HepG2 (cell line): ENCODE measurements around the gene TP53TG5. TPM values are rescaled to one million over a fixed set of nuclear protein-coding genes. Genes with fewer than 3 reads are reported as not detected.

Experiments
- FOXK2 ChIP-seq: fragments of 450-650 bp; IDR thresholded peaks from 2 replicates; pipeline ENCODE4 v1.6.1; 2016
- GTF2F1 ChIP-seq: fragments of 150-350 bp; IDR thresholded peaks from 2 replicates; pipeline ENCODE4 v1.6.1; 2014; ENCODE audit warnings: low read length
- KMT2B ChIP-seq: IDR thresholded peaks from 2 replicates; pipeline ENCODE4 v1.6.1; 2016; ENCODE audit warnings: missing genetic modification reagents, missing compliant biosample characterization
- MXI1 ChIP-seq: IDR thresholded peaks from 3 replicates; pipeline ENCODE4 v1.6.1; 2012; ENCODE audit warnings: low read depth, low read length, inconsistent platforms, borderline replicate concordance
- NFYC ChIP-seq: IDR thresholded peaks from 2 replicates; pipeline ENCODE4 v1.6.1; 2016; ENCODE audit warnings: missing genetic modification reagents, missing compliant biosample characterization
- NR2F2 ChIP-seq: IDR thresholded peaks from 2 replicates; pipeline ENCODE4 v1.6.1; 2012; ENCODE audit warnings: low read depth, inconsistent platforms, borderline replicate concordance
- PHF20 ChIP-seq: sonication (generic); formaldehyde crosslinking; IDR thresholded peaks from 2 replicates; pipeline ENCODE4 v1.5.0; 2020; ENCODE audit warnings: mild to moderate bottlenecking, missing genetic modification reagents
- ZNF24 ChIP-seq: fragments of 450-650 bp; IDR thresholded peaks from 2 replicates; pipeline ENCODE4 v1.6.1; 2017; ENCODE audit warnings: antibody characterized with exemption, mild to moderate bottlenecking
- ZNF563 ChIP-seq: sonication (generic); formaldehyde crosslinking; IDR thresholded peaks from 2 replicates; pipeline ENCODE4 v1.8.0; 2022; ENCODE audit warnings: mild to moderate bottlenecking, moderate library complexity, missing genetic modification reagents
- ZNF761 ChIP-seq: sonication (generic); formaldehyde crosslinking; conservative IDR thresholded peaks from 2 replicates; pipeline ENCODE4 v1.4.0; 2020; ENCODE audit warnings: mild to moderate bottlenecking, missing genetic modification reagents
- ZNF841 ChIP-seq: sonication (generic); formaldehyde crosslinking; IDR thresholded peaks from 2 replicates; pipeline ENCODE4 v1.8.1; 2023; ENCODE audit warnings: missing genetic modification reagents, borderline replicate concordance
- polyA plus RNA-seq, 8 experiments: library from polyadenylated mRNA; depleted of rRNA in 3 of 8; stranded (reverse) in 7 of 8; unstranded in 1 of 8; fragments of >200 nt; fragmentation: Illumina TruSeq in 4 of 8; extraction: Trizol in 4 of 8; gene quantifications; 2 replicates each; pipeline versions ENCODE4 v1.2.1 to v1.2.3, GENCODE V29; 2011 to 2016; ENCODE audit warnings: low read depth in 4 of 8, missing spikeins in 1 of 8, mixed read lengths in 1 of 8; ENCODE audit not compliant: insufficient read depth in 1 of 8
- total RNA-seq, 5 experiments: library from RNA; depleted of rRNA; stranded (reverse); fragments of >200 nt; fragmentation: Illumina TruSeq; extraction: Trizol; gene quantifications; 2 replicates each; pipeline ENCODE4 v1.2.3, GENCODE V29; 2016; ENCODE audit warnings: low read depth in 1 of 5
- TF ChIP-seq, protein P1 (sequence below): sonication (generic); formaldehyde crosslinking; IDR thresholded peaks from 2 replicates; pipeline ENCODE4 v1.5.0; 2020; ENCODE audit warnings: mild to moderate bottlenecking, missing genetic modification reagents, borderline replicate concordance
- TF ChIP-seq, protein P2 (sequence below): sonication (generic); formaldehyde crosslinking; IDR thresholded peaks from 2 replicates; pipeline ENCODE4 v1.4.0; 2020; ENCODE audit warnings: missing genetic modification reagents
- TF ChIP-seq, protein P3 (sequence below): sonication (generic); formaldehyde crosslinking; IDR thresholded peaks from 2 replicates; pipeline ENCODE4 v1.8.0; 2022; ENCODE audit warnings: mild to moderate bottlenecking, missing genetic modification reagents, moderate library complexity
- TF ChIP-seq, protein P4 (sequence below): sonication (generic); formaldehyde crosslinking; IDR thresholded peaks from 2 replicates; pipeline ENCODE4 v1.4.0; 2020; ENCODE audit warnings: missing genetic modification reagents, mild to moderate bottlenecking, borderline replicate concordance
- TF ChIP-seq, protein P5 (sequence below): sonication (generic); formaldehyde crosslinking; IDR thresholded peaks from 2 replicates; pipeline ENCODE4 v1.4.0; 2020; ENCODE audit warnings: missing genetic modification reagents

TP53TG5 gene
- total and polyA plus RNA-seq, 2 of the 13 experiments (the other 11 are each of a cell fraction or from before 2014, with no cell fraction given) = 0.11 TPM; not detected in 1

DNA sequence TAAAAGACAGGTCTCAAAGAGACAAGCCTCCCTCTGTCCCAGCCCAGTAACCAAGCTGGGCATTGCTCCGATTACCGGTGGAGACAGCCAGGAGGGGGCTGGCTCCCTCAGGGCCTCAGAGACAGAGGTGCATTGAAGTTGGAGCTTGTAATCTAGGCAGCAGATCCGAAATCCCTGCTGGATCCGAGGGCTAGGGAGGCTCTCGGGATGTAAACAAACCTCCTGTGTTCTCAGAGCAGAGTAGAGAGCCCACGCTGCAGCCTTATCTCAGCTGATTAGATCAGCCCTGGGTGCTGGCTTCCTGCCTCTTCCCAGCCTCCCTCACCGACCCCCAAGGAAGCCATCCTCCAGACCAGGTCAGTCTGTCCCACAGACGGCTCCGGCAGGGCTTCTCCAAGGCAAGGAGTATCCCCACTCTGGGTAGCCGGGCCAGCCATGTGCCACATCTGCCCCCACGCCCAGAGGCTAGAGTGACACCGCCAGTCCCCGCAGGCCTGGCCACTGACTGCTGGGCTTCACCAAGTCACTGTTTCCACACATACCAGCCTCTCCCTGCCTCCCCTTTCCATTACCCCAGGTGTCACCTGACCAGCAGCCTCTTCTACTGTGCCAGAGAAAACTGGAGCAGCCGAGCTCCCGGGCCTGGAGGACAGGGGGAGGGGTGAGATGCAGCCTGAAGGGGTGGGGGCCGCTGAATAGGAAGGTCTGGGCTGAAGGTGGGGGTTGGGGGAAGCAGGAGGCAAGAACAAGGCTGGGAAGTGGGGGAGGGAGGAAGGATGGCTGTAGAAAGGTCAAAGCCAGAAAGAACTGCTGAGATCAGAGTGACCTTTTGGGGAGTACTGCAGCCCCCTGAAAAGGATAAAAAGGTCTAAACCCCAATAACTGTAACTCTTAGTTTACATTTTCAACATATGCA lies 35.9 kb downstream of the TP53TG5 start (continued):
- TF ChIP-seq, protein P1, sequence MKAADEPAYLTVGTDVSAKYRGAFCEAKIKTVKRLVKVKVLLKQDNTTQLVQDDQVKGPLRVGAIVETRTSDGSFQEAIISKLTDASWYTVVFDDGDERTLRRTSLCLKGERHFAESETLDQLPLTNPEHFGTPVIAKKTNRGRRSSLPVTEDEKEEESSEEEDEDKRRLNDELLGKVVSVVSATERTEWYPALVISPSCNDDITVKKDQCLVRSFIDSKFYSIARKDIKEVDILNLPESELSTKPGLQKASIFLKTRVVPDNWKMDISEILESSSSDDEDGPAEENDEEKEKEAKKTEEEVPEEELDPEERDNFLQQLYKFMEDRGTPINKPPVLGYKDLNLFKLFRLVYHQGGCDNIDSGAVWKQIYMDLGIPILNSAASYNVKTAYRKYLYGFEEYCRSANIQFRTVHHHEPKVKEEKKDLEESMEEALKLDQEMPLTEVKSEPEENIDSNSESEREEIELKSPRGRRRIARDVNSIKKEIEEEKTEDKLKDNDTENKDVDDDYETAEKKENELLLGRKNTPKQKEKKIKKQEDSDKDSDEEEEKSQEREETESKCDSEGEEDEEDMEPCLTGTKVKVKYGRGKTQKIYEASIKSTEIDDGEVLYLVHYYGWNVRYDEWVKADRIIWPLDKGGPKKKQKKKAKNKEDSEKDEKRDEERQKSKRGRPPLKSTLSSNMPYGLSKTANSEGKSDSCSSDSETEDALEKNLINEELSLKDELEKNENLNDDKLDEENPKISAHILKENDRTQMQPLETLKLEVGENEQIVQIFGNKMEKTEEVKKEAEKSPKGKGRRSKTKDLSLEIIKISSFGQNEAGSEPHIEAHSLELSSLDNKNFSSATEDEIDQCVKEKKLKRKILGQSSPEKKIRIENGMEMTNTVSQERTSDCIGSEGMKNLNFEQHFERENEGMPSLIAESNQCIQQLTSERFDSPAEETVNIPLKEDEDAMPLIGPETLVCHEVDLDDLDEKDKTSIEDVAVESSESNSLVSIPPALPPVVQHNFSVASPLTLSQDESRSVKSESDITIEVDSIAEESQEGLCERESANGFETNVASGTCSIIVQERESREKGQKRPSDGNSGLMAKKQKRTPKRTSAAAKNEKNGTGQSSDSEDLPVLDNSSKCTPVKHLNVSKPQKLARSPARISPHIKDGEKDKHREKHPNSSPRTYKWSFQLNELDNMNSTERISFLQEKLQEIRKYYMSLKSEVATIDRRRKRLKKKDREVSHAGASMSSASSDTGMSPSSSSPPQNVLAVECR (CRISPR knock-in tag) = peak; percentile 72; the same call in 1 of the 2 replicates
- TF ChIP-seq NR2F2 (peak; percentile 39; the same call in 1 of the 2 replicates), GTF2F1 (no peak), PHF20 (CRISPR knock-in tag) (no peak), ZNF563 (CRISPR knock-in tag) (no peak), ZNF841 (CRISPR knock-in tag) (no peak), NFYC (CRISPR knock-in tag) (0 out of 2 replicates have a peak, but pooled peaks have one; percentile 7), FOXK2 (no peak), KMT2B (CRISPR knock-in tag) (no peak), ZNF761 (CRISPR knock-in tag) (no peak), ZNF24 (no peak), MXI1 (peak; percentile 67; the same call in 1 of the 3 replicates)
- TF ChIP-seq, protein P2, sequence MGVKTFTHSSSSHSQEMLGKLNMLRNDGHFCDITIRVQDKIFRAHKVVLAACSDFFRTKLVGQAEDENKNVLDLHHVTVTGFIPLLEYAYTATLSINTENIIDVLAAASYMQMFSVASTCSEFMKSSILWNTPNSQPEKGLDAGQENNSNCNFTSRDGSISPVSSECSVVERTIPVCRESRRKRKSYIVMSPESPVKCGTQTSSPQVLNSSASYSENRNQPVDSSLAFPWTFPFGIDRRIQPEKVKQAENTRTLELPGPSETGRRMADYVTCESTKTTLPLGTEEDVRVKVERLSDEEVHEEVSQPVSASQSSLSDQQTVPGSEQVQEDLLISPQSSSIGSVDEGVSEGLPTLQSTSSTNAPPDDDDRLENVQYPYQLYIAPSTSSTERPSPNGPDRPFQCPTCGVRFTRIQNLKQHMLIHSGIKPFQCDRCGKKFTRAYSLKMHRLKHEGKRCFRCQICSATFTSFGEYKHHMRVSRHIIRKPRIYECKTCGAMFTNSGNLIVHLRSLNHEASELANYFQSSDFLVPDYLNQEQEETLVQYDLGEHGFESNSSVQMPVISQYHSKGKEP (CRISPR knock-in tag) = no peak
- TF ChIP-seq, protein P3, sequence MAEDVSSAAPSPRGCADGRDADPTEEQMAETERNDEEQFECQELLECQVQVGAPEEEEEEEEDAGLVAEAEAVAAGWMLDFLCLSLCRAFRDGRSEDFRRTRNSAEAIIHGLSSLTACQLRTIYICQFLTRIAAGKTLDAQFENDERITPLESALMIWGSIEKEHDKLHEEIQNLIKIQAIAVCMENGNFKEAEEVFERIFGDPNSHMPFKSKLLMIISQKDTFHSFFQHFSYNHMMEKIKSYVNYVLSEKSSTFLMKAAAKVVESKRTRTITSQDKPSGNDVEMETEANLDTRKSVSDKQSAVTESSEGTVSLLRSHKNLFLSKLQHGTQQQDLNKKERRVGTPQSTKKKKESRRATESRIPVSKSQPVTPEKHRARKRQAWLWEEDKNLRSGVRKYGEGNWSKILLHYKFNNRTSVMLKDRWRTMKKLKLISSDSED (CRISPR knock-in tag) = no peak
- TF ChIP-seq, protein P4, sequence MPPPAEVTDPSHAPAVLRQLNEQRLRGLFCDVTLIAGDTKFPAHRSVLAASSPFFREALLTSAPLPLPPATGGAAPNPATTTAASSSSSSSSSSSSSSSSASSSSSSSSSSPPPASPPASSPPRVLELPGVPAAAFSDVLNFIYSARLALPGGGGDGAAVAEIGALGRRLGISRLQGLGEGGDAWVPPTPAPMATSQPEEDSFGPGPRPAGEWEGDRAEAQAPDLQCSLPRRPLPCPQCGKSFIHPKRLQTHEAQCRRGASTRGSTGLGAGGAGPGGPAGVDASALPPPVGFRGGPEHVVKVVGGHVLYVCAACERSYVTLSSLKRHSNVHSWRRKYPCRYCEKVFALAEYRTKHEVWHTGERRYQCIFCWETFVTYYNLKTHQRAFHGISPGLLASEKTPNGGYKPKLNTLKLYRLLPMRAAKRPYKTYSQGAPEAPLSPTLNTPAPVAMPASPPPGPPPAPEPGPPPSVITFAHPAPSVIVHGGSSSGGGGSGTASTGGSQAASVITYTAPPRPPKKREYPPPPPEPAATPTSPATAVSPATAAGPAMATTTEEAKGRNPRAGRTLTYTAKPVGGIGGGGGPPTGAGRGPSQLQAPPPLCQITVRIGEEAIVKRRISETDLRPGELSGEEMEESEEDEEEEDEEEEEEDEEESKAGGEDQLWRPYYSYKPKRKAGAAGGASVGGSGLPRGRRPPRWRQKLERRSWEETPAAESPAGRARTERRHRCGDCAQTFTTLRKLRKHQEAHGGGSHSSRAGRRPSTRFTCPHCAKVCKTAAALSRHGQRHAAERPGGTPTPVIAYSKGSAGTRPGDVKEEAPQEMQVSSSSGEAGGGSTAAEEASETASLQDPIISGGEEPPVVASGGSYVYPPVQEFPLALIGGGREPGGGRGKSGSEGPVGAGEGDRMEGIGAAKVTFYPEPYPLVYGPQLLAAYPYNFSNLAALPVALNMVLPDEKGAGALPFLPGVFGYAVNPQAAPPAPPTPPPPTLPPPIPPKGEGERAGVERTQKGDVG (CRISPR knock-in tag) = 0 out of 2 replicates have a peak, but pooled peaks have one; percentile 24
- TF ChIP-seq, protein P5, sequence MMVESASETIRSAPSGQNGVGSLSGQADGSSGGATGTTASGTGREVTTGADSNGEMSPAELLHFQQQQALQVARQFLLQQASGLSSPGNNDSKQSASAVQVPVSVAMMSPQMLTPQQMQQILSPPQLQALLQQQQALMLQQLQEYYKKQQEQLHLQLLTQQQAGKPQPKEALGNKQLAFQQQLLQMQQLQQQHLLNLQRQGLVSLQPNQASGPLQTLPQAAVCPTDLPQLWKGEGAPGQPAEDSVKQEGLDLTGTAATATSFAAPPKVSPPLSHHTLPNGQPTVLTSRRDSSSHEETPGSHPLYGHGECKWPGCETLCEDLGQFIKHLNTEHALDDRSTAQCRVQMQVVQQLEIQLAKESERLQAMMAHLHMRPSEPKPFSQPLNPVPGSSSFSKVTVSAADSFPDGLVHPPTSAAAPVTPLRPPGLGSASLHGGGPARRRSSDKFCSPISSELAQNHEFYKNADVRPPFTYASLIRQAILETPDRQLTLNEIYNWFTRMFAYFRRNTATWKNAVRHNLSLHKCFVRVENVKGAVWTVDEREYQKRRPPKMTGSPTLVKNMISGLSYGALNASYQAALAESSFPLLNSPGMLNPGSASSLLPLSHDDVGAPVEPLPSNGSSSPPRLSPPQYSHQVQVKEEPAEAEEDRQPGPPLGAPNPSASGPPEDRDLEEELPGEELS (CRISPR knock-in tag) = peak; percentile 86
